Measurements from ENCODE around the gene CD58.
"Not testable (repeated sequence)": the region's sequence is repeated elsewhere in the genome, so short reads cannot be mapped to it uniquely, and the experiment has no call there.

The CD58 gene

GRCh38 chr1:116570358-116571214 is at the start of gene CD58:
Gene CD58 (minus strand): TSS chr1:116571026. CDS start chr1:116570972, 54 bp downstream.
- peak; percentile 67 for DNase-seq

- not testable (repeated sequence) for DNase-seq
These were observed 49.6 kb upstream of the CD58 start for GRCh38 chr1:116620392-116620791.

- not testable (repeated sequence) for DNase-seq
These were observed 48.3 kb upstream of the CD58 start for GRCh38 chr1:116619106-116619505.

- DNase-seq = not testable (repeated sequence)
These were observed 47.0 kb upstream of the CD58 start for GRCh38 chr1:116617808-116618207.

- DNase-seq = not testable (repeated sequence)
These were observed 43.0 kb upstream of the CD58 start for GRCh38 chr1:116613825-116614224.

GRCh38 chr1:116609801-116610371 is 39.1 kb upstream of the CD58 start:
- DNase-seq = not testable (repeated sequence)

- not testable (repeated sequence) for DNase-seq
These were observed 38.0 kb upstream of the CD58 start for GRCh38 chr1:116608841-116609240.

GRCh38 chr1:116608151-116608550 is 37.3 kb upstream of the CD58 start:
- DNase-seq = not testable (repeated sequence)

- not testable (repeated sequence) for DNase-seq
These were observed 36.6 kb upstream of the CD58 start for GRCh38 chr1:116607463-116607862.

- DNase-seq = not testable (repeated sequence)
These were observed 35.2 kb upstream of the CD58 start for GRCh38 chr1:116606067-116606466.

GRCh38 chr1:116605315-116605714 is 34.5 kb upstream of the CD58 start:
- no peak for DNase-seq

- DNase-seq = not testable (repeated sequence)
These were observed 33.6 kb upstream of the CD58 start for GRCh38 chr1:116604408-116604807.

GRCh38 chr1:116603646-116604045 is 32.8 kb upstream of the CD58 start:
- not testable (repeated sequence) for DNase-seq

- not testable (repeated sequence) for DNase-seq
These were observed 28.5 kb upstream of the CD58 start for GRCh38 chr1:116599369-116599768.

- DNase-seq = not testable (repeated sequence)
These were observed 27.7 kb upstream of the CD58 start for GRCh38 chr1:116598420-116599036.

- DNase-seq = not testable (repeated sequence)
These were observed 26.6 kb upstream of the CD58 start for GRCh38 chr1:116597388-116597787.

GRCh38 chr1:116596742-116597307 is 26.0 kb upstream of the CD58 start:
- not testable (repeated sequence) for DNase-seq

- DNase-seq = not testable (repeated sequence)
These were observed 25.3 kb upstream of the CD58 start for GRCh38 chr1:116595946-116596741.

- DNase-seq = not testable (repeated sequence)
These were observed 24.4 kb upstream of the CD58 start for GRCh38 chr1:116595065-116595840.

- not testable (repeated sequence) for DNase-seq
These were observed 23.2 kb upstream of the CD58 start for GRCh38 chr1:116593977-116594376.

- not testable (repeated sequence) for DNase-seq
These were observed 22.6 kb upstream of the CD58 start for GRCh38 chr1:116593401-116593800.
